Activated CD8-positive, alpha-beta T cell treated with anti-CD3 and anti-CD28 coated beads for 36 hours (primary cell): ENCODE results near the gene PRRX2. TPM values are rescaled to one million over a fixed set of nuclear protein-coding genes. Genes with fewer than 3 reads are reported as not detected.

Source experiments
- ATAC-seq: fragments of 200-7000 bp; cut with Tn5 transposase; one replicate; pipeline ENCODE4 v1.10.0; 2021; ENCODE audit warnings: mild to moderate bottlenecking, moderate library complexity
- CTCF ChIA-PET: fragments of 350-600 bp; sonication (Branson Sonifier 250); formaldehyde crosslinking; loops from one replicate; lab custom pipeline; 2021; ENCODE audit warnings: antibody characterized with exemption; lab: Charles Lee
- POLR2A ChIA-PET: fragments of 350-600 bp; sonication (Branson Sonifier 250); formaldehyde crosslinking; loops from one replicate; lab custom pipeline; 2021; ENCODE audit warnings: antibody characterized with exemption; lab: Charles Lee
- DNase-seq: peaks from one replicate; pipeline ENCODE4 v3.0.0-alpha.2; 2020
- H3K27ac Mint-ChIP-seq: one replicate; pipeline ENCODE4 v1.8.0; 2021; ENCODE audit warnings: mild to moderate bottlenecking, mixed read lengths
- H3K27me3 Mint-ChIP-seq: one replicate; pipeline ENCODE4 v1.8.0; 2021; ENCODE audit warnings: mixed read lengths
- H3K36me3 Mint-ChIP-seq: one replicate; pipeline ENCODE4 v1.8.0; 2021; ENCODE audit warnings: low read depth, mixed read lengths
- H3K4me1 Mint-ChIP-seq: one replicate; pipeline ENCODE4 v1.8.0; 2021; ENCODE audit warnings: low read depth, mixed read lengths
- H3K4me3 Mint-ChIP-seq: one replicate; pipeline ENCODE4 v1.8.0; 2021; ENCODE audit warnings: mild to moderate bottlenecking, moderate library complexity, mixed read lengths
- H3K9me3 Mint-ChIP-seq: one replicate; pipeline ENCODE4 v1.8.0; 2021; ENCODE audit warnings: mixed read lengths
- CTCF ChIP-seq: fragments of 200-600 bp; IDR thresholded peaks from one replicate; pipeline ENCODE4 v1.8.0; 2022; ENCODE audit warnings: antibody characterized with exemption, mild to moderate bottlenecking
- intact Hi-C: fragments of 100-400 bp; cut with micrococcal nuclease; formaldehyde crosslinking; loops from one replicate; pipeline ENCODE4 v1.10.0; 2022
- total RNA-seq, 2 experiments: library from RNA; stranded (reverse); gene quantifications; one replicate each; pipeline ENCODE4 v1.2.3, GENCODE V29; 2021

The PRRX2 gene
- total RNA-seq, 2 experiments from 2014 or later: 0.85 to 1.2 TPM

DNA sequence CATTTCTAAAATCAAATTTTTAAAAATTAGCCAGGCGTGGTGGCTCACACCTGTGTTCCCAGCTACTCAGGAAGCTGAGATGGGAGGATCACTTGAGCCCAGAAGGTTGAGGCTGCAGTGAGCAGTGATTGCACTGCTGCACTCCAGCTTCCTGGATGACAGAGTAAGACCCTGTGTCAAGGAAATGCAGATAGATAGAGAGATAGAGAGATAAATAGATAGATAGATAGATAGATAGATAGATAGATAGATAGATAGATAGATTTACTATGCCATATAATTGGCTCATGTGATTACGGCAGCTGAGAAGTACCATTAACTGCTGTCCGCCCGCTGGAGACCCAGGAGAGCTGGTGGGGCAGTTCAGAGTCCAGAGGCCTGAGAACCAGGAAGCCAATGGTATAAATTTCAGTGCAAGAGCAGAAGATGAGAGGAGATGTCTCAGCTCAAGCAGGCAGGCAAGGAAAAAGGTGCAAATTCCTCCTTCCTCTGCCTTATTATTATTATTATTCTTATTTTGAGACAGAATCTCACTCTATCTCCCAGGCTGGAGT lies 100.4 kb downstream of the PRRX2 start:
- Mint-ChIP-seq H3K4me3 (no peak overlapping the region), H3K4me1 (peaks cover 3% of the 10 kb centered on the region), H3K27ac (no peak overlapping the region), H3K36me3 (no peaks in the 10 kb centered on the region), H3K9me3 (no peaks in the 10 kb centered on the region), H3K27me3 (no peaks in the 10 kb centered on the region)
- ChIA-PET CTCF (interaction anchor here (0.8 to 1.4 kb wide), 4 partner anchors 18 to 56 kb away, joined by 3 read pairs; no protein-coding TSS in a partner anchor), POLR2A (no interaction called here)
- intact Hi-C loops: no loop called here
- ATAC-seq (no peak), DNase-seq (no peak)
- no peak for TF ChIP-seq CTCF

- Mint-ChIP-seq H3K9me3 (no peaks in the 10 kb centered on the region), H3K27ac (no peak overlapping the region), H3K36me3 (no peaks in the 10 kb centered on the region), H3K4me1 (peaks cover 3% of the 10 kb centered on the region), H3K27me3 (no peaks in the 10 kb centered on the region), H3K4me3 (no peak overlapping the region)
- no peak for DNase-seq
- intact Hi-C loops: no loop called here
- TF ChIP-seq CTCF: no peak
- no peak for ATAC-seq
- ChIA-PET POLR2A (no interaction called here), CTCF (interaction anchor here (1.0 to 2.0 kb wide), 3 partner anchors 9 to 42 kb away, joined by 3 to 9 read pairs (median 3); no protein-coding TSS in a partner anchor)
Observed at GRCh38 chr9:129768486-129768885, 103.0 kb downstream of the PRRX2 start.

- no peak overlapping the region for H3K4me3 Mint-ChIP-seq
- DNase-seq (no peak), ATAC-seq (no peak)
- POLR2A ChIA-PET: interaction anchor here (0.7 kb wide), 1 partner anchor 23 kb away, joined by 3 read pairs; no protein-coding TSS in a partner anchor
- CTCF ChIA-PET: interaction anchor here (0.8 to 2.0 kb wide), 4 partner anchors 15 to 43 kb away, joined by 3 to 9 read pairs (median 6); no protein-coding TSS in a partner anchor
- H3K36me3 Mint-ChIP-seq: no peaks in the 10 kb centered on the region
- TF ChIP-seq CTCF: no peak
- no peaks in the 10 kb centered on the region for H3K9me3 Mint-ChIP-seq
- no peak overlapping the region for H3K27ac Mint-ChIP-seq
- peaks cover 1% of the 10 kb centered on the region for H3K27me3 Mint-ChIP-seq
- intact Hi-C loops: no loop called here
- peaks cover 3% of the 10 kb centered on the region for H3K4me1 Mint-ChIP-seq
Observed at GRCh38 chr9:129769669-129770068, 104.2 kb downstream of the PRRX2 start.

GRCh38 chr9:129770741-129771140 lies 105.3 kb downstream of the PRRX2 start:
- TF ChIP-seq CTCF: no peak
- intact Hi-C loops: no loop called here
- CTCF ChIA-PET: interaction anchor here (1.9 kb wide), 1 partner anchor 33 kb away, joined by 9 read pairs; no protein-coding TSS in a partner anchor
- peaks cover 3% of the 10 kb centered on the region for H3K4me1 Mint-ChIP-seq
- ATAC-seq (no peak), DNase-seq (no peak)
- H3K9me3 Mint-ChIP-seq: no peaks in the 10 kb centered on the region
- H3K4me3 Mint-ChIP-seq: no peak overlapping the region
- H3K27ac Mint-ChIP-seq: no peak overlapping the region
- H3K27me3 Mint-ChIP-seq: peaks cover 4% of the 10 kb centered on the region
- POLR2A ChIA-PET: no interaction called here
- H3K36me3 Mint-ChIP-seq: no peaks in the 10 kb centered on the region

Other genes with a start within 250 kb of the PRRX2 start
- gene C9orf50, start 44.5 kb upstream of the PRRX2 start, total RNA-seq: not detected
- 10 to 100 TPM; 69.5 to 74.4 TPM for gene NTMT1, start 39.5 kb upstream of the PRRX2 start, total RNA-seq
- gene ASB6, start 23.5 kb upstream of the PRRX2 start, total RNA-seq: 10 to 100 TPM; 16.6 TPM
- gene PTGES, start 87.4 kb downstream of the PRRX2 start, total RNA-seq: under 1 TPM; 0.20 to 0.56 TPM
- gene TOR1B, start 137.5 kb downstream of the PRRX2 start, total RNA-seq: 10 to 100 TPM; 18.5 to 19.8 TPM
- 10 to 100 TPM; 31.9 to 32.4 TPM for gene TOR1A, start 158.5 kb downstream of the PRRX2 start, total RNA-seq
- 10 to 100 TPM; 44.5 to 51.7 TPM for gene C9orf78, start 169.6 kb downstream of the PRRX2 start, total RNA-seq
- 10 to 100 TPM; 55.3 to 55.9 TPM for gene USP20, start 169.8 kb downstream of the PRRX2 start, total RNA-seq